BJ (cell line): ENCODE results near the gene DLL1. TPM values are rescaled to one million over a fixed set of nuclear protein-coding genes. Genes with fewer than 3 reads are reported as not detected.

Experiments used
- CTCF ChIA-PET: fragments of 350-600 bp; formaldehyde crosslinking; extraction: SDS; loops from one replicate; lab custom pipeline; 2021; ENCODE audit warnings: antibody characterized with exemption, inconsistent platforms; lab: Yijun Ruan, JAX
- POLR2A ChIA-PET: fragments of 300-600 bp; sonication (Branson Sonifier 250); formaldehyde crosslinking; extraction: SDS; loops from one replicate; lab custom pipeline; 2021; ENCODE audit warnings: antibody characterized with exemption; lab: Charles Lee
- DNase-seq: peaks from one replicate; pipeline ENCODE4 v3.0.0-alpha.2; 2011; ENCODE audit warnings: low read depth
- H3K27me3 ChIP-seq: 2 replicates; pipeline ENCODE4 v1.6.0; 2011; ENCODE audit warnings: low read length; ENCODE audit not compliant: control insufficient read depth, insufficient read depth
- H3K36me3 ChIP-seq: 2 replicates; pipeline ENCODE4 v1.5.1; 2011; ENCODE audit warnings: low read length; ENCODE audit not compliant: control insufficient read depth, insufficient read depth
- H3K4me3 ChIP-seq: 2 replicates; pipeline ENCODE4 v1.5.1; 2011; ENCODE audit warnings: low read depth, mild to moderate bottlenecking, control low read depth, low read length
- CTCF ChIP-seq: IDR thresholded peaks from 2 replicates; pipeline ENCODE4 v1.5.1; 2011; ENCODE audit warnings: low read depth, mild to moderate bottlenecking, control low read depth, inconsistent platforms, low read length, moderate library complexity; ENCODE audit not compliant: insufficient read depth
- polyA plus RNA-seq: library from polyadenylated mRNA; depleted of rRNA; stranded (reverse); fragments of >200 nt; gene quantifications from 2 replicates; pipeline ENCODE4 v1.2.3, GENCODE V29; 2011

Gene DLL1
- polyA plus RNA-seq, 1 experiment, result 0.53 TPM

- TF ChIP-seq CTCF, result no peak
- POLR2A ChIA-PET, result no interaction called here
- DNase-seq, result no peak
- Histone ChIP-seq H3K27me3 (no peaks in the 10 kb centered on the region), H3K36me3 (no peaks in the 10 kb centered on the region), H3K4me3 (no peak overlapping the region)
- CTCF ChIA-PET, result no interaction called here
These were observed 41.8 kb downstream of the DLL1 start for GRCh38 chr6:170248861-170249600.

- no peak for TF ChIP-seq CTCF
- POLR2A ChIA-PET, result no interaction called here
These were observed 42.6 kb downstream of the DLL1 start for GRCh38 chr6:170248111-170248805.

GRCh38 chr6:170247178-170247701 is 43.6 kb downstream of the DLL1 start:
- Histone ChIP-seq H3K27me3 (no peaks in the 10 kb centered on the region), H3K36me3 (no peaks in the 10 kb centered on the region), H3K4me3 (no peak overlapping the region)
- TF ChIP-seq CTCF, result no peak
- POLR2A ChIA-PET, result no interaction called here
- DNase-seq, result no peak
- CTCF ChIA-PET, result no interaction called here

More at GRCh38 chr6:170248111-170248805, 42.6 kb downstream of the DLL1 start:
- no peaks in the 10 kb centered on the region for H3K27me3 ChIP-seq
- CTCF ChIA-PET, result no interaction called here
- no peaks in the 10 kb centered on the region for H3K36me3 ChIP-seq
- DNase-seq, result no peak
- no peak overlapping the region for H3K4me3 ChIP-seq

GRCh38 chr6:170245475-170245992 is 45.3 kb downstream of the DLL1 start:
- H3K36me3 ChIP-seq, result no peaks in the 10 kb centered on the region
- CTCF ChIA-PET, result no interaction called here
- TF ChIP-seq CTCF, result no peak
- H3K4me3 ChIP-seq, result no peak overlapping the region
- H3K27me3 ChIP-seq, result no peaks in the 10 kb centered on the region
- no peak for DNase-seq
- POLR2A ChIA-PET, result no interaction called here

GRCh38 chr6:170244721-170245474 is 46.0 kb downstream of the DLL1 start:
- CTCF ChIA-PET, result no interaction called here
- DNase-seq, result no peak
- Histone ChIP-seq H3K27me3 (no peaks in the 10 kb centered on the region), H3K4me3 (no peak overlapping the region), H3K36me3 (no peaks in the 10 kb centered on the region)
- TF ChIP-seq CTCF, result no peak
- POLR2A ChIA-PET, result no interaction called here
